Globus pallidus (tissue), 1 donor: Measurements from ENCODE around the gene LMF2.

ENCODE experiments used
- DNase-seq: peaks from one replicate; pipeline ENCODE4 v3.0.0-alpha.2; 2015; ENCODE audit warnings: low spot score

The LMF2 gene

DNA sequence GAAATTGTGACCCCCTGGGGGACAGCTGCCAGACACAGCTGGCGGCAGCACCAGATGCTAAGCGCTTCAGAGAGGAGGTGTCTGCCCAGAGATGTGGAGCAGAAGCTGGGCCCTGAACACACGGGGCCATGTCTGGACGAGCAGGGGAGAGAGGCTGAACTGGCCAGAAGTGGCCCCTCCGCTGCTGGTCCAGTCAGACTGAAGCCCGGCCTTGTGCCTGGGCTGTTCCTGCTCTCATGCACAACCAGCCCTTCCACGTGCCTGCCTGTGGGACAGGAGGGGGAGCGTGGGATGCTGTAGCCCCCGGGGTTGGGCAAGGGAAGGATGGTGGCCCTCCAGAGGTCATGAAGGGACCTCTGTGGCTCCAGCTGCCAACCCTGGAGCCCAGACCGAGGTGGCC is 24.4 kb downstream of the LMF2 start:
- DNase-seq: no peak

GRCh38 chr22:50482107-50483074 is 25.1 kb downstream of the LMF2 start:
- DNase-seq: no peak

DNA sequence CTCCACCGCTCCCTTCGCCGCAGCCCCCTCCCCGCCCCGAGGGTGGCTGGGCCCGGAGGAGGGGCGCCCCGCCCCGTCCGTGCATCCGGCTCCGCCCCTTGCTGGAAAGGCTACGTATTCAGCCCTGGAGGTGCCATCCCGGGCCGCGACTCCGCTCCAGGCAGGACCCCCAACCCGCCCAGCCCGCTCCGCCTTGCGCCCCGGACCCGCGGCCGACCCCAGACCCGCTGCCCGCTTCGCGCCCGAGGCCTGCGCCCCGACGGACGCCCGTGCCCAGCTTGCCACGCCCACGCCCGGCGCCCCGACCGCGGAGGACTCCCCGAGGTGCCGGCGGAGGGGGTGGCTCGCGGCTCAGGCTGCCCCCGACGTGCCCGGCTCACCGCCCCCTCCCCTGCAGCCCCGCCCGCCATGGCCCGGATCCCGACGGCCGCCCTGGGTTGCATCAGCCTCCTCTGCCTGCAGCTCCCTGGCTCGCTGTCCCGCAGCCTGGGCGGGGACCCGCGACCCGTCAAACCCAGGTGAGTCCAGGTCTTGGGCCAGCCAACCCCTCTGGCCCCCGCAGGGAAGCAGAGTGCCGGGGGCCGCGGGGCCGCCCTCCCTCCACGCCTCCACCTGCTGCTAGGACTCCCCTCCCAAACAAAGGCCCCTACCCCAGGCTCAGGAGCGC is 25.9 kb downstream of the LMF2 start, which contains the start of gene ADM2:
TSS of gene ADM2 (plus strand) at position 104 of the 667 bp plus-strand sequence. CDS start at position 409, 305 bp downstream.
- DNase-seq: no peak

DNA sequence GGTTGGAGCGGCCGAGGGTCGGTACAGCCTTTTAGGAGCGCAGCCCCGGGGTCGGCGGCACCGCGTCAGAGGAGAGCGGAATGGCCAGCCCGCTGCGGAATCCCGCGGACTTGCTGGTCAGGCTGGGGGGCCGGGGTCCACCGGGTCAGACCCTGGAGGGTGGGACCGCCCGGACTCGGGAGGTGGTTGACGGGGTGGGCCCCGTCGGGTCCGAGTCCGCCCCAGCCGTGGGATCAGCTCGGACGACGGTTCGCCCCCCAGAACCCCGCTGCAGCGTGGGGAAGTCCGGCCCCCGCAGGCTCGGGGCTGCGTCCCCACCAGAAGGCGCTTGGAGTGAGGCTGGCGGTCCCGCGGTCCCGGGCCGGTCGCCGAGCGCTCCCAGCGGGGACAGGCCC is 26.5 kb downstream of the LMF2 start:
- DNase-seq: no peak

DNA sequence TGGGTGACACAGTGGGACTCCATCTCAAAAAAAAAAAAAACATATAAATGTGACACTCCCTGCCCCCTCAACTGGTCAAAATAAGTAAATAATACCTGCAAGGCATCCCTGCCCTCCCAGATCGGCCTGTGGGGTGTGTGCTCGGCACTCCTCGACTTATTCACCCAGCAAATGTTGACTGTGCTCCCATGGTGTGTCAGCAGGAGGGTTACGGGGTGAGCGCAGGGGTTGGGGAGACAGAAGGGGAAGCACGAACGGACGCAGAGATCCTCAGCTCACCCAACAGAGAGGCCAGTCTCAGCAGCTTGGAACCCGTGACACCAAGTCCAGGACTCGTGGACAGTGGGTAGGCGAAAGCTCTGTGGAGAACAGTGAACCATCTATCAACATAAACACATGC is 27.8 kb downstream of the LMF2 start:
- DNase-seq: no peak

- no peak for DNase-seq
Measured at GRCh38 chr22:50477923-50478322, 29.6 kb downstream of the LMF2 start.

DNA sequence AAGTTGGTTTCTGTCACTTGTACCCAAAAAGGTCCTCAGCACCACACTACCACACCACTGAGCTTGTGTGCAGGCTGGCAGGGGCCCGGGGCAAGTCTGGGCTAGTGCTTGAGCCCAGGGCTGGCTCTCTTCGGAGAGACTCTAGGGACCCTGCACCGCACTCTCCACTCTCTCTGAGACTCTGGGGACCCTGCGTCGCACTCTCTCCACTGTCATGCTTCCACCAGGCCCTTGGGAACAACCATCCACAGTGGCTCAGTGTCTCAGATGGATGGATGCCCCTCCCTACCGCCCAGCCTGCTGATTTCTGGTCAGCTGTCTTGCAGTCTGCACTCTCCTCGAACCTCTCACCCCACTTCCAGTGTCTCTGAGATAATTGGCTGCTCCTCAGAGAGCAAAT is 30.6 kb downstream of the LMF2 start:
- no peak for DNase-seq

DNA sequence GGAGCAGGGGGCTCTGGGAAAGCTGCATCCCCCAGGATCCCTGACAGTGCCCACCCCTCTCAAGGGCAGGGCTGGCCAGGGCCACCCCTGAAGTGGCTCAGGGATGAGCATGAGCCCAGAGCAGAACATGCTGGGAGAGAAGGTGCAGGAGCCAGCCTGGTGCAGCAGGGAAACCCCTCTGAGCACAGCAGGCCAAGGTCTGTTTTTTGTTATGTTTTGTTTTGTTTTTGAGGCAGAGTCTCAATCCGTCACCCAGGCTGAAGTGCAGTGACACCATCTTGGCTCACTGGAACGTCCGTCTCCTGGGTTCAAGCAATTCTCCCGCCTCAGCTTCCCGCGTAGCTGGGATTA is 31.9 kb downstream of the LMF2 start:
- DNase-seq: no peak

- DNase-seq: peak; percentile 92
Measured at GRCh38 chr22:50474710-50475651, 32.5 kb downstream of the LMF2 start, which contains the start of gene SBF1. Gene SBF1 (minus strand): TSS chr22:50475035. CDS start chr22:50474840, 195 bp downstream.

GRCh38 chr22:50473855-50474671 is 33.4 kb downstream of the LMF2 start:
- DNase-seq: no peak

GRCh38 chr22:50473088-50473487 is 34.4 kb downstream of the LMF2 start:
- DNase-seq: no peak

- no peak for DNase-seq
Measured at GRCh38 chr22:50471962-50472361, 35.5 kb downstream of the LMF2 start.

GRCh38 chr22:50471197-50471847 is 36.2 kb downstream of the LMF2 start:
- DNase-seq: peak; percentile 87

GRCh38 chr22:50470491-50470890 is 37.0 kb downstream of the LMF2 start:
- no peak for DNase-seq

GRCh38 chr22:50469377-50470305 is 37.9 kb downstream of the LMF2 start:
- DNase-seq: no peak

GRCh38 chr22:50468626-50469025 is 38.9 kb downstream of the LMF2 start:
- DNase-seq: no peak

- DNase-seq: no peak
Measured at GRCh38 chr22:50467773-50468440, 39.6 kb downstream of the LMF2 start.

DNA sequence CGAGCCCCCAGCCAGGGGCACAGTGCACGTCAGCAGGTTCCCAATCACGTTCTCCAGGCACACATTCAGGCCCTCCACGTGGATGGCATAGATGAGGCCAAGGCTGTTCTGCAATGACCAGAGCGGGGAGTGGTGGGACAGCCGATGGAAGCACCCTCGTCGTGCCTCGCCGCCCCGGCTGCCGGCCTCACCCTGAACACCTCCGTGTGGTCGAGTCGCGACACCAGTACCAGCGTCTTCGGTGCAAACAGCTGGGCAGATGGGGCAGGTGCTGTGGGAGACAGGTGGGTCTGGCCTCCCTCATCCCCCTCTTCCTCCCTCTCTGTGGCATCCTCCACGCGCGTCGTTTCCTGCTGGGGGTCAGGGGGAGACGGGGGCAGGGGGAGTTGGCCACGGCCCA is 40.2 kb downstream of the LMF2 start:
- no peak for DNase-seq
